Measurements from ENCODE around the gene COL6A6. TPM values are rescaled to one million over a fixed set of nuclear protein-coding genes. Genes with fewer than 3 reads are reported as not detected.

Gene COL6A6
- total RNA-seq, 2 donors from 2014 or later = 0.57 TPM; not detected in 1

- no peak for DNase-seq (ENCODE audit: low spot score)
- Histone ChIP-seq H3K36me3 (no peaks in the 10 kb centered on the region), H3K27me3 (replicated peaks; ENCODE audit: insufficient read depth) (no peaks in the 10 kb centered on the region), H3K4me1 (replicated peaks) (no peaks in the 10 kb centered on the region), H3K9me3 (no peaks in the 10 kb centered on the region), H3K4me3 (no peak overlapping the region), H3K27ac (no peak overlapping the region)
- intact Hi-C loops (cut with DNase I) = no loop called here
- no peak for TF ChIP-seq CTCF (IDR thresholded peaks at IDR 0.05)
- TF ChIP-seq POLR2A (IDR thresholded peaks at IDR 0.05) = no peak
- TF ChIP-seq POLR2AphosphoS5 (IDR thresholded peaks at IDR 0.05) = no peak
- WGBS = 86% methylated on average over 3 of the region's 3 CpGs
These were observed 10.9 kb upstream of the COL6A6 start for GRCh38 chr3:130506031-130506430.

DNA sequence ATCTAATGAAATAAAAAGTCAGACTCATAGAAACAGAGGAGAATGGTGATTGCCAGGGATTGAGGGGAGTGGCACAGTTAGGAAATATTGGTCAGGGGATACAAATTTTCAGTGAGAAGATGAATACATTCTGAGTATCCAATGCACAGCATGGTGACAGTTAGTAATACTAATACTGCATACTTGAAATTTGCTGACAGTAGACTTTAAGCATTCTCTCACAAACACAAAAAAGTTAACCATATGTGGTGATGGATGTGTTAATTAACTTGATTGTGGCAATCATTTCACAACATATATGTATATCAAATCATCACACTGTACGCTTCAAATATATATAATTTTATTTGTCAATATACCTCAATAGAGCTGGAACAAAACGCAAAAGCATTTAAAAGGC lies 9.2 kb upstream of the COL6A6 start:
- intact Hi-C loops (cut with DNase I) = no loop called here
- Histone ChIP-seq H3K4me1 (replicated peaks) (no peaks in the 10 kb centered on the region), H3K36me3 (no peaks in the 10 kb centered on the region), H3K4me3 (no peak overlapping the region), H3K27ac (no peak overlapping the region), H3K27me3 (replicated peaks; ENCODE audit: insufficient read depth) (no peaks in the 10 kb centered on the region), H3K9me3 (no peaks in the 10 kb centered on the region)
- WGBS = 92% methylated on average over 2 of the region's 2 CpGs
- TF ChIP-seq POLR2A (IDR thresholded peaks at IDR 0.05) (no peak), CTCF (IDR thresholded peaks at IDR 0.05) (no peak), POLR2AphosphoS5 (IDR thresholded peaks at IDR 0.05) (no peak)
- DNase-seq (ENCODE audit: low spot score) = no peak

GRCh38 chr3:130509008-130509407 lies 8.0 kb upstream of the COL6A6 start:
- Histone ChIP-seq H3K9me3 (no peaks in the 10 kb centered on the region), H3K27me3 (replicated peaks; ENCODE audit: insufficient read depth) (no peaks in the 10 kb centered on the region), H3K27ac (no peak overlapping the region), H3K4me3 (no peak overlapping the region), H3K36me3 (no peaks in the 10 kb centered on the region), H3K4me1 (replicated peaks) (no peaks in the 10 kb centered on the region)
- 37% methylated on average over 6 of the region's 6 CpGs for WGBS
- intact Hi-C loops (cut with DNase I) = no loop called here
- TF ChIP-seq CTCF (IDR thresholded peaks at IDR 0.05) = no peak
- no peak for TF ChIP-seq POLR2AphosphoS5 (IDR thresholded peaks at IDR 0.05)
- no peak for TF ChIP-seq POLR2A (IDR thresholded peaks at IDR 0.05)
- no peak for DNase-seq (ENCODE audit: low spot score)

DNA sequence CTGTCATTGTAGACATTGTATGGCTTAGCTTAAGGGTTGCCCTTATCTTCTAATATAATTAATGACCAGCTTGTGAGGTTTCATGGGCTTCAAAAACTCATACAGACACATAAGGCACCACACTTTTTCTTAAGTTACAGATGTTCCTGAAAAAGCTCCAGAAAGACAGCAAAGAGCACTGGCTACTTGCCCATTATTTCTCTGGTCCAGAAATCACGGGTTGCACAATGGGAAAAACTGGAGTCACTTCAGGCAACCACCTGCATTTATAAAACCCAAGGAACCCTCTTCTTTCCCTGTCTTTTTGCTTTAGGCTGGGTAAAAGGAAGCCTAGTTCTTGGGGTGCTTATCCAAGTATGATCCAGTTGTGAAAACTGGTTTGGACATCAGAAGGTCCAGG lies 2.3 kb upstream of the COL6A6 start:
- intact Hi-C loops (cut with DNase I) = no loop called here
- Histone ChIP-seq H3K27ac (no peak overlapping the region), H3K4me1 (replicated peaks) (no peaks in the 10 kb centered on the region), H3K9me3 (no peaks in the 10 kb centered on the region), H3K4me3 (no peak overlapping the region), H3K36me3 (no peaks in the 10 kb centered on the region), H3K27me3 (replicated peaks; ENCODE audit: insufficient read depth) (peaks cover 5% of the 10 kb centered on the region)
- no peak for DNase-seq (ENCODE audit: low spot score)
- TF ChIP-seq CTCF (IDR thresholded peaks at IDR 0.05) = no peak
- no peak for TF ChIP-seq POLR2AphosphoS5 (IDR thresholded peaks at IDR 0.05)
- no peak for TF ChIP-seq POLR2A (IDR thresholded peaks at IDR 0.05)
- 45% methylated on average over 1 of the region's 1 CpG for WGBS

GRCh38 chr3:130515755-130516154 lies 1.2 kb upstream of the COL6A6 start:
- H3K9me3 ChIP-seq = no peaks in the 10 kb centered on the region
- no peaks in the 10 kb centered on the region for H3K36me3 ChIP-seq
- peaks cover 5% of the 10 kb centered on the region for H3K27me3 ChIP-seq (replicated peaks; ENCODE audit: insufficient read depth)
- 91% methylated on average over 2 of the region's 2 CpGs for WGBS
- intact Hi-C loops (cut with DNase I) = no loop called here
- TF ChIP-seq POLR2AphosphoS5 (IDR thresholded peaks at IDR 0.05) (no peak), POLR2A (IDR thresholded peaks at IDR 0.05) (no peak), CTCF (IDR thresholded peaks at IDR 0.05) (no peak)
- H3K27ac ChIP-seq = no peak overlapping the region
- no peak overlapping the region for H3K4me3 ChIP-seq
- H3K4me1 ChIP-seq (replicated peaks) = no peaks in the 10 kb centered on the region
- no peak for DNase-seq (ENCODE audit: low spot score)

Data from prostate gland (tissue), 2 donors.